HFF-Myc (cell line): ENCODE results near the gene GSG1L.

ENCODE experiments used
- DNase-seq: peaks from one replicate; pipeline ENCODE4 v3.0.0-alpha.2; 2011; ENCODE audit warnings: low read depth; ENCODE audit errors: extremely low read depth
- H3K4me3 ChIP-seq: replicated peaks from 2 replicates; pipeline ENCODE4 v1.5.1; 2011; ENCODE audit warnings: low read depth, mild to moderate bottlenecking, control low read depth, low read length
- CTCF ChIP-seq: IDR thresholded peaks from 2 replicates; pipeline ENCODE4 v1.5.1; 2012; ENCODE audit warnings: mild to moderate bottlenecking, low read depth, low read length, control low read depth; ENCODE audit errors: missing control alignments

GSG1L gene

GRCh38 chr16:28000314-28001169, 63.0 kb downstream of the GSG1L start:
- H3K4me3 ChIP-seq: no peak overlapping the region
- DNase-seq: no peak
- no peak for TF ChIP-seq CTCF

- DNase-seq: peak; percentile 5
- H3K4me3 ChIP-seq: no peak overlapping the region
- no peak for TF ChIP-seq CTCF
These were observed 63.8 kb downstream of the GSG1L start for GRCh38 chr16:27999687-28000086.

- DNase-seq: no peak
- no peak for TF ChIP-seq CTCF
- H3K4me3 ChIP-seq: no peak overlapping the region
These were observed 68.1 kb downstream of the GSG1L start for GRCh38 chr16:27995378-27995777.

- H3K4me3 ChIP-seq: no peak overlapping the region
- no peak for TF ChIP-seq CTCF
- DNase-seq: no peak
These were observed 68.8 kb downstream of the GSG1L start for GRCh38 chr16:27994686-27995085.

GRCh38 chr16:27993587-27993986, 69.9 kb downstream of the GSG1L start:
- DNase-seq: no peak
- no peak for TF ChIP-seq CTCF
- H3K4me3 ChIP-seq: no peak overlapping the region

GRCh38 chr16:27991876-27992275, 71.6 kb downstream of the GSG1L start:
- no peak overlapping the region for H3K4me3 ChIP-seq
- DNase-seq: no peak

More at GRCh38 chr16:27991876-27992275, 71.6 kb downstream of the GSG1L start:
- TF ChIP-seq CTCF: no peak
